Activated naive CD8-positive, alpha-beta T cell treated with anti-CD3 and anti-CD28 coated beads, Interleukin-2, amount 50 U/mL, for 16 hours (primary cell): Measurements from ENCODE around the gene GDNF.
"Not testable (repeated sequence)": the region's sequence is repeated elsewhere in the genome, so short reads cannot be mapped to it uniquely, and the experiment has no call there.

Experiments
- DNase-seq: peaks from one replicate; pipeline ENCODE4 v3.0.0-alpha.2; 2020; ENCODE audit warnings: low read depth, low spot score

Gene GDNF

DNA sequence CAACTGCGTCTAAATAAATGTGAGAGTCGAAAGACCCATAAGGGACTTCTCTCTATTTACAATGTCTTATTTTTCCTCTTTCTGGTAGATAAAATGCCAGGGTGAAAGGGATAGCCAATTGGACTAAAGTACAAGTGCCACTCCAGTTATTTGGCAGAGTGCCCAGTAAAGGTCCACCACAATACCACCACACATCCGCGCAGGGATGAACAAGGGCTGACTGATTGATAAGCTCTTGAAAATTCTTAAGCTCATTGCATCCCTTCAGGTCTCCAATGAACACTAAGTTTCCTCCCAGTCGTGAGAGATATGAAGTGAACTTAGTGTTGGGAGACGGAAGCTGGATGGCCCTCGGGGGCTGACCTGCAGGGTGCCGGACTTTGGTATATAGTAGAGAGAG is 58.4 kb downstream of the GDNF start:
- DNase-seq: not testable (repeated sequence)

DNA sequence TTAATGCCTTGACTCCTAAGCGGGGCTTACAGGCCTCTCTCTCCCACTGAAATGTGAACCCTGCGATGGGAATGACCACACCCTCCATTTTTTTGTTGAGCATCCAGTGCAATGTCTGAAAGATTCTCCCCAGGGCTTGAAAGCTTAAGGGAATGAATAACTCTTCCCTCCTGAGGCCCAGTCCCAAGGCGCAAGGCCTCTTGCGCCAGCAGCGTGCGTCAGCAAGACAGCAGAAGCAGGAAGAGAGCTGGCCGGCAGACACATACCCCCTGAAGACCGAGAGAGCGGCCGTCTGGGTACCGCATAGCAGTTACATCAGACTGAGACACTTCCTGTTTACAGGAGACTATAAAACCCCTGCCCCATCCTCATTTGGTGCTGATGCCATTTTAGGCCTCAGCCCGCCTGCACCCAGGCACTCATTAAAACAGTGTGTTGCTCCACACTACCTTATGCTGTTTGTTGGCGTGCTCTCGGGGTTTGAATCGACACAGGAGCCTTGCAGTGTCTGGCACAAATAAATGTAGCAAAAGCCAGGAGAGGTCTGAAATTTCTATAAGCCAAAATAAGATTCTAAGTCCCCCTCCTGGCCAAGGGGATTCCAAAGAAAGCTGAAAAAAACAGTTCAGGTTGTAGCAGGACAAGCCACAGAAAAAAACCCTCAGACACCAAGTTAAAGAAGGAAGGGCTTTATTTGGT is 62.3 kb downstream of the GDNF start:
- DNase-seq: no peak

DNA sequence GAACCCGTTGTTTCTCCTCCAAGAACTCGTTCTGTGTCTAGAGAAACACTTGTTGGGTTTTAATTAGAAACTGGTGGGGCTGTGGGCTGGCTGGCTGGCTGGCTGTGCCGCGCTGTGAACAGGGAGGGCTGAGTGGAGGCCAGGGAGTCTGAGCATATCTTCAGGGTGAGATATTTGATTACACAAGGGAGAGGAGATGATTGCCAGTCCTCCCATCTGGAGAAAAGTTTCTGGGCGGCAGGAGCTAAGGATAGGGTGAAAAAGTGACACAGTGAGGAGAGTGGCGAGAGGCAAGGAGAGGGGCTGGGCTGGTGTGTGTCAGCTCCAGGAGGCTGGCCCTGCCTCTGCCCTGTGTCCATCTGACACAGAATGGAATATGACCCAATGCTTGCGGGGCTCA is 63.0 kb downstream of the GDNF start:
- DNase-seq: no peak

DNA sequence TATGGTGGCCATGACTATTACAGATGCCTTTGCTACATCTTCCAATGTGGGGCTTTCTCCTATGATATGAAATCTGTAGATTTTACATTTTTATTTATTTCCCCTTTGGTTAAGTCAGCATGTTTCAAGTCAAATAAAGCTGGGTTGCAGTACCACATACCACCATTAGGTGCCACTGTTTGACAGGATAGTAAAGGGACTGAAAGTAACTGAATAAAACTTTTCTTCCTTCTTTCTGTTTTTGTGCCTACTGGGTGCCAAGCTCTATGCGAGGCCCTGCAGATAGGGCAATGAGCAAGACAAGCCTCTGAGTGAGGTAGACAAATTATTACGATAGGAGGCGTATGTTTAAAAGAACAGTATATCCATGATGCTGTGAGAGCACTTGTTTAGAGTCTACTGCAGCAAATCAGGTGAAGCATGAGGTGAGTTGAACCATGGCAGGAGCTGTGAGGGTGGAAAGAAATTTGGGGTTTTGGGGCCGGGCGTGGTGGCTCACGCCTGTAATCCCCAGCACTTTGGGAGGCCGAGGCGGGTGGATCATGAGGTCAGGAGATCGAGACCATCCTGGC is 64.8 kb downstream of the GDNF start:
- no peak for DNase-seq

DNA sequence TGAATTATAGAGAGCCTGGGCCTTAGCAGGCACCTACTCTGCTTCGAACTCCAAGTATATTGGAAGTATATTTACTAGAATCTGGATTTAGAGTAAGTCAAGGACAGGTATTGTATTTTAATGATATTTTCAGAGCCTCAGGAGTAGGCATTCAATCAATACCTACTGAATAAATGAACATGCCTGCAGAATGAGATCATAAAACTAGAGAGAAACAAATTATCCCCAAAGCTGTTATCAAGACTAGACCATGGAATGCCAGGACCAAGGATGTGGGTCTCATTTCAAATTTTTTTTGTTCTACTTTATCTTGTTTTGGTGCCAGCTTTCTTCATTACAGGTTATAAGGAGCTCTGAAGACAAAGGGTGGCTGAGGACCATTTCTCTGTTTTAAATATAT is 66.0 kb downstream of the GDNF start:
- no peak for DNase-seq

DNA sequence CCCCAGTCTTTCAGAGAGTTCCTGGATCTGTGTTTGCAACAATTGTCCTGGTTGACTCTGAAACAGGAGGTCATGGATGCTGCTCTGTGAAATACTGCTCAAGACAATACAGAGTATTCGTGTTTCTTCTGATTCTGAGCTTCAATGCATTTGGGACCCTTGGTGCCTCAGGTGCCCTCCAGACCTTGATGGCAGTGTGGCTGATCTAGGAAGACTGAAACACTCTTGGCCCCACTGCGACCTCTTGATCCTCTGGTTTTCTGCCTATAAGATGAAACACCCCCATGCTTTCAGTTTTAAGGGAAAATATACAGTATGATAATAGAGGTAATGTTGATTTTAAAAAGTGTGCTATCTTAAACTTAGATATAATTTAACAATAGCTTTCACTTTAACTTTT is 67.6 kb downstream of the GDNF start:
- no peak for DNase-seq

DNA sequence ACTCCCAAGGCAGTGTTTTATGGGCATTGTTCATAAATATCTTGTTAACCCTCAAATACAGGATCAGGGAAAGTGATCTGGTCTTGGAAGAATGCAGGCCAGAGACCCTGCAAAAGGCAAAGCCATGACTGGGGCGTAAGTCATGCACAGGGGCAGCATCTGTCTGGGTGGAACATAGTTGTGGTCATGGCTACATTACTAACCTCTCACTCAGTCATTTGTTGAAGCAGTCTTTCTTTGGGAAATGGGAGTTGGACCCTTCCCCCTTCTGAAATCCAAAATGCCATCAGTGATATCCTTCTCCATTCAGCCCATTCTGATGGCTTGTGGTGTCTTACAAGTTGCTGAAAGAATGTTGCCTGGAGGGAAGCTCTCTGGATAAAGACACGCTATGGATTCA is 68.1 kb downstream of the GDNF start:
- DNase-seq: no peak

DNA sequence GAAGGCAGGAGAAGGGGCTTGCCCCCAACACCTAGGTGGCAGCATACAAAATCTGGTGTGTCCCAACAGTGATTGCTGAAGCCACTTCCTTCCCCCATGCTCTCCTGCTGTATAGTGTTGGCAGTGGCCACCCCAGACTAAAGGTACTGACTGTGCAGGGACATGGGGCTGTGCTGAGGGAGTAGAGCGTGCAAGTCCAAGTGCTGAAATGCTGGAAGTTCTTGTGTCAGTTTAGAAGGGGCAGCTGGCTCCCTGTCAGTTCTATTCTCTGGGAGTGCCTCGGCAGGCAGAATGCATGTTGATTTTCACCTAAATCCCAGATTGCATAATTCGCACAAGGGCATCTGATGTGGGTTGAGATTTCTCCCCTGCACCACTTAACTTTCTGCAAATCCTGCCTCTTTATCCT is 68.6 kb downstream of the GDNF start:
- no peak for DNase-seq

DNA sequence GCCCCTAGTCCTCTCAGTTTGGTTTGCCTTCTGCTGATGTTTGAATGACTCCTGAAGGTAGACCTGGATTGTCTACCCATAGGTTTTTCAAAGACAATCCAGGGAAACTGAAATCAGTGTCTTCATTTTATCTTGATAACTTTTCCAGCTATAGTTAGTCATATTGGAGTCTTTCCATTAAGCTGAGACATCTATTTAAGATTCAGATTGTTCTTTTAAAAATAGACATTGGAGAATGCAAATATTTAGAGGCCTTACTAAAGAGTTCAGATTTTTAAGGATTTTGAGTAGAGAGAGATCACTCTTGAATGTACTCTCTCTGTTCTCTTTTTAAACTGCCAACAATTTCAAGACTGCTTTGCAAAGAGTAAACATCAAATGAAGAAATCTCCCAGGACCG is 69.1 kb downstream of the GDNF start:
- no peak for DNase-seq

DNA sequence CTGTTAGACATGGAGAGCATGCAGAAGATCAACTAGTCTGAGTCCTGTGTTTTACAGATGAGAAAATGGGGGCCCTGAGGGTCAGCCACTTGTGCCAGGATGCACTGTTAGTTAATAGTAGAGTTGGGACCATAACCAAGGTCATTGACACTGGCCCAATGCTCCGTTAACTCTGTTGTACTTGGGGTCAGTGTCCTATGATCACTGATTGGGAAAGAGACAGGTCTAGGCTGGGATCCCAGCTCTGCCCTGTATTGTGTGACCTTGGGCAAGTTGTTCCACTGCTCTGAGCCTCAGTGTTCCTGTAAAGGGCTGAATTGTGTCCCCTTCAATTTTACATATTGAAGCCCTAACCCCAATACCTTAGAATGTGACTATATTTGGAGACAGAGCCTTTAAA is 70.0 kb downstream of the GDNF start:
- DNase-seq: no peak

DNA sequence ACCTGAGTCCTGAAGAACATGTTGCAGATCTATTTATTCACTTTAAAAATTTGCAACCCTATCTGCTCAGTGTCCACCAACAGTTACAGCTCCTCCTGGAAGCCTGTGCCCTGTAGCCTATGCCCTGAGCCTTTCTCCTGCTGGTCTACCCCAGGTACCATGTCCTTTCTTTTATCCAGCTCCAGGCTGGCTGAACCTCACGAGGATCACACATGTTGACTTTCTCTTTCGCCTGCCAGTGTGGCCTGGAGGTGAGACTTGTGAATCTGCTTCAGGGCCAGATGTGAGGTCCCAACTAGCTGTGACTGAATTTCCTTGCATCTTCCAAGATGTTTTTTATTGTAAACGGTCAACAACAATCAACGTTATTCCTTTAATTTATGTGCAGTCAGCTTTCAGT is 70.7 kb downstream of the GDNF start:
- no peak for DNase-seq

DNA sequence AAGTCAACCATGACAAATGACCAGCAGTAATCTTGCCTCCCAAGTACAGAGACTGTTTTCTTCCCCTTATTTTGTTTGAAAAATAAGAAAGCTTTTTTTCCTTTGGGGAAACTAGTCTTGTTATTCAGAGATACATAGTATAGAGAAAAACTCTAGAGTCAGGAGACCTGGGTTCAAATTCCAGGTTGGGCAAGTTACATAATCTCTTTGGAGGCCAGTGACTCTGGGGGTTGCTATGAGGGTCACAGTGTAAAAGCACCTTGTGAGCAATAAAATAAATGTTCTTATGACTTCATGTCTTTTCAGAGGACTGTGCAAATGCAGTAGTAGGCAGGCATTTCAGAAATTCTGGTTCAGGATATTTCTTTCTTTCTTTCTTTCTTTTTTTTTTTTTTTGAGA is 71.5 kb downstream of the GDNF start:
- DNase-seq: no peak

DNA sequence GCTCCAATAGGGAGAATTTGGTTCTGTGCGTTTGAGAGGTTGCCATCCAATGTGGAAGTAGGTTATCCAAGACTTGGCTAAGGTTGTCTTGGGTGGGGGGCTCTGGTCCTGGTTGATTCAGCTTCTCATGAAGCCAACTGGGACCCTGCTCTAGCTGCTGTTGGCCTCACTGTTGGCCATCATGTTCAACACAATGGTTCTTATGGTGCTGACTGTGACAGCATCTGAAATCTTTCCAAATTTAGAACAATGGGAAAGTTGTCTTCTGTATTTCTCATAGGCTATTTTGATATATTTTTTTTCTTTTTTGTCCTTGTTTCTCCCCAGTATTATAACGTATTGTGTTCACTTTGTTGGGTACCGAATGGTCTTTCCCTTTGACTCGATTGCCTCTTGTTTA is 71.9 kb downstream of the GDNF start:
- no peak for DNase-seq

DNA sequence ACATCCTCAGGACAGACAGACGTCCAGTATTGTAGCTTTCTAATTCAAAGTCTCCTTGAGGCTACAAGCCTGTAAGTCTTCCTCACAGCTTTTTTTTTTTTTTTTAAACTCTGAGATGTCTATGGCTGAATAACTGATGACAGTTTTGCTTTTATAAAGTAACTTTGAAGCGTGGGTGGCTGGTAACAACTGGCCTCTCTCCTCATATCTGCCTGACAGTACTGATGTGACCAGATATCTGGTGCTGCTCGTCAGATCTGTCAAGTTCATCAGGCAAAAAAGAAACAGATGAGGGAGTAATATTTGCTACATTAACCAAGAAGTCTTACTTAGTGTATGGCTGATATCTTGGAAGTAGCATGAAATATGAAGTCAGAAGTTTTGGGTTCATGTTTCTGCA is 72.6 kb downstream of the GDNF start:
- no peak for DNase-seq
